ENCODE results near the gene PPP1R14B. TPM values are rescaled to one million over a fixed set of nuclear protein-coding genes. Genes with fewer than 3 reads are reported as not detected.

PPP1R14B gene
- total RNA-seq, 4 donors from 2014 or later = 34.2 to 103 (median 83.8) TPM

- Histone ChIP-seq H3K4me1 (peaks cover 9 to 25% of the 10 kb centered on the region in 2 donors), H3K27ac (no peak overlapping the region), H3K9me3 (no peaks in the 10 kb centered on the region), H3K36me3 (peaks cover 41 to 48% of the 10 kb centered on the region in 2 donors), H3K27me3 (no peaks in the 10 kb centered on the region), H3K4me3 (replicated peaks in 1 of 3) (no peak overlapping the region)
- TF ChIP-seq POLR2A (IDR thresholded peaks at IDR 0.05) = no peak
- no peak for TF ChIP-seq CTCF (IDR thresholded peaks at IDR 0.05)
- WGBS, 2 donors = 88% methylated on average over 27 of the region's 27 CpGs
- intact Hi-C loops (cut with DNase I) = no loop called here
- DNase-seq = no peak
Observed at GRCh38 chr11:64203421-64204079, 43.2 kb downstream of the PPP1R14B start.

GRCh38 chr11:64202992-64203391 lies 43.8 kb downstream of the PPP1R14B start:
- H3K4me1 ChIP-seq = peaks cover 9 to 20% of the 10 kb centered on the region in 2 donors
- no peak overlapping the region for H3K27ac ChIP-seq
- TF ChIP-seq CTCF (IDR thresholded peaks at IDR 0.05) (no peak), POLR2A (IDR thresholded peaks at IDR 0.05) (no peak)
- 97 to 99% methylated on average over 9 of the region's 9 CpGs for WGBS, 2 donors
- peaks cover 47 to 53% of the 10 kb centered on the region in 2 donors for H3K36me3 ChIP-seq
- H3K4me3 ChIP-seq (replicated peaks in 1 of 3) = no peak overlapping the region
- no peak for DNase-seq
- intact Hi-C loops (cut with DNase I) = no loop called here
- H3K9me3 ChIP-seq = no peaks in the 10 kb centered on the region
- no peaks in the 10 kb centered on the region for H3K27me3 ChIP-seq

GRCh38 chr11:64201543-64201942 lies 45.2 kb downstream of the PPP1R14B start:
- H3K36me3 ChIP-seq = peaks cover 61 to 68% of the 10 kb centered on the region in 2 donors
- WGBS, 2 donors = 90 to 94% methylated on average over 3 of the region's 3 CpGs
- H3K27ac ChIP-seq = no peak overlapping the region
- H3K9me3 ChIP-seq = no peaks in the 10 kb centered on the region
- DNase-seq = no peak
- H3K27me3 ChIP-seq = no peaks in the 10 kb centered on the region
- peaks cover 9 to 13% of the 10 kb centered on the region in 2 donors for H3K4me1 ChIP-seq
- no peak overlapping the region for H3K4me3 ChIP-seq (replicated peaks in 1 of 3)
- intact Hi-C loops (cut with DNase I) = no loop called here
- TF ChIP-seq POLR2A (IDR thresholded peaks at IDR 0.05) (no peak), CTCF (IDR thresholded peaks at IDR 0.05) (no peak)

- Histone ChIP-seq H3K4me3 (replicated peaks in 1 of 3) (no peak overlapping the region), H3K4me1 (no peaks in the 10 kb centered on the region), H3K27me3 (no peaks in the 10 kb centered on the region), H3K36me3 (peaks cover 88 to 94% of the 10 kb centered on the region in 2 donors), H3K27ac (no peak overlapping the region), H3K9me3 (no peaks in the 10 kb centered on the region)
- 98 to 100% methylated on average over 2 of the region's 2 CpGs for WGBS, 2 donors
- no peak for DNase-seq
- TF ChIP-seq CTCF (IDR thresholded peaks at IDR 0.05) = no peak
- TF ChIP-seq POLR2A (IDR thresholded peaks at IDR 0.05) = no peak
- intact Hi-C loops (cut with DNase I) = no loop called here
Observed at GRCh38 chr11:64198511-64198910, 48.2 kb downstream of the PPP1R14B start.

GRCh38 chr11:64196626-64197025 lies 50.1 kb downstream of the PPP1R14B start:
- no peak overlapping the region for H3K27ac ChIP-seq
- no peak for DNase-seq
- H3K36me3 ChIP-seq = peaks cover 81 to 83% of the 10 kb centered on the region in 2 donors
- WGBS, 2 donors = 85 to 89% methylated on average over 9 of the region's 9 CpGs
- no peaks in the 10 kb centered on the region for H3K4me1 ChIP-seq
- H3K27me3 ChIP-seq = no peaks in the 10 kb centered on the region
- H3K4me3 ChIP-seq (replicated peaks in 1 of 3) = no peak overlapping the region
- H3K9me3 ChIP-seq = no peaks in the 10 kb centered on the region
- intact Hi-C loops (cut with DNase I) = no loop called here
- TF ChIP-seq CTCF (IDR thresholded peaks at IDR 0.05) (no peak), POLR2A (IDR thresholded peaks at IDR 0.05) (no peak)

Data from thyroid gland (tissue), 4 donors.